Neural cell (in vitro differentiated cells): ENCODE measurements around the gene SELENON. TPM values are rescaled to one million over a fixed set of nuclear protein-coding genes. Genes with fewer than 3 reads are reported as not detected.

Experiments used
- H2AFZ ChIP-seq: fragments of 200-600, 300-800 bp; sonication (generic), shearing (Covaris generic); 2 replicates; pipeline ENCODE4 v1.6.0; 2014; ENCODE audit warnings: low read depth, mild to moderate bottlenecking, antibody characterized with exemption, low read length, moderate library complexity
- H3F3A ChIP-seq: fragments of 200-600 bp; shearing (Covaris generic); 2 replicates; pipeline ENCODE4 v1.6.1; 2016; ENCODE audit warnings: mild to moderate bottlenecking, moderate library complexity, mixed read lengths, antibody characterized with exemption, low read length; ENCODE audit not compliant: insufficient read depth, poor library complexity, severe bottlenecking
- H3K27ac ChIP-seq: fragments of 200-600, 300-800 bp; sonication (generic), shearing (Covaris generic); 2 replicates; pipeline ENCODE4 v1.5.1; 2014; ENCODE audit warnings: mild to moderate bottlenecking, low read length, moderate library complexity
- H3K27me3 ChIP-seq: fragments of 300-800, 200-600 bp; sonication (generic), shearing (Covaris generic); 2 replicates; pipeline ENCODE4 v1.6.0; 2014; ENCODE audit warnings: mild to moderate bottlenecking, low read depth, low read length, moderate library complexity; ENCODE audit not compliant: insufficient read depth
- H3K36me3 ChIP-seq: fragments of 300-800, 200-600 bp; sonication (generic), shearing (Covaris generic); 2 replicates; pipeline ENCODE4 v1.5.1; 2014; ENCODE audit warnings: mild to moderate bottlenecking, antibody characterized with exemption, low read length, moderate library complexity; ENCODE audit not compliant: insufficient read depth
- H3K4me2 ChIP-seq: fragments of 300-800, 200-600 bp; sonication (generic), shearing (Covaris generic); 2 replicates; pipeline ENCODE4 v1.6.0; 2014; ENCODE audit warnings: mild to moderate bottlenecking, low read length
- H3K4me3 ChIP-seq: fragments of 300-800, 200-600 bp; sonication (generic), shearing (Covaris generic); 2 replicates; pipeline ENCODE4 v1.5.1; 2014; ENCODE audit warnings: mild to moderate bottlenecking, low read length, moderate library complexity
- H3K79me2 ChIP-seq: fragments of 200-600 bp; shearing (Covaris generic); replicated peaks from 2 replicates; pipeline ENCODE4 v1.6.0; 2014; ENCODE audit warnings: mild to moderate bottlenecking, low read length, moderate library complexity; ENCODE audit not compliant: insufficient read depth
- H3K9ac ChIP-seq: fragments of 300-800, 200-600 bp; sonication (generic), shearing (Covaris generic); 2 replicates; pipeline ENCODE4 v1.6.1; 2016; ENCODE audit warnings: mild to moderate bottlenecking, low read length, mixed read lengths
- H3K9me2 ChIP-seq: fragments of 200-600 bp; shearing (Covaris generic); 2 replicates; pipeline ENCODE4 v1.6.1; 2016; ENCODE audit warnings: mild to moderate bottlenecking, low read length, mixed read lengths; ENCODE audit not compliant: insufficient read depth
- H3K9me3 ChIP-seq: fragments of 200-600, 300-800 bp; sonication (generic), shearing (Covaris generic); 2 replicates; pipeline ENCODE4 v1.6.1; 2016; ENCODE audit warnings: mild to moderate bottlenecking, mixed run types, low read length, moderate library complexity, mixed read lengths
- H4K20me1 ChIP-seq: fragments of 200-600 bp; shearing (Covaris generic); 2 replicates; pipeline ENCODE4 v1.6.1; 2016; ENCODE audit warnings: mild to moderate bottlenecking, mixed run types; ENCODE audit not compliant: insufficient read depth
- EP300 ChIP-seq: fragments of 450-650 bp; conservative IDR thresholded peaks from 2 replicates; pipeline ENCODE4 v1.6.1; 2014; ENCODE audit warnings: antibody characterized with exemption, mild to moderate bottlenecking, moderate library complexity; ENCODE audit not compliant: poor library complexity, severe bottlenecking
- EZH2 ChIP-seq: fragments of 200-600, 300-800 bp; shearing (Covaris generic), sonication (generic); IDR thresholded peaks from 2 replicates; pipeline ENCODE4 v1.6.1; 2014; ENCODE audit warnings: antibody characterized with exemption, low read length, borderline replicate concordance, mild to moderate bottlenecking; ENCODE audit not compliant: insufficient read depth, poor library complexity, severe bottlenecking
- MXI1 ChIP-seq: fragments of 450-650 bp; conservative IDR thresholded peaks from 2 replicates; pipeline ENCODE4 v1.6.1; 2014; ENCODE audit warnings: antibody characterized with exemption, mild to moderate bottlenecking; ENCODE audit not compliant: poor library complexity, severe bottlenecking
- POLR2AphosphoS5 ChIP-seq: IDR thresholded peaks from 2 replicates; pipeline ENCODE4 v1.6.1; 2012
- RAD21 ChIP-seq: fragments of 450-650 bp; conservative IDR thresholded peaks from 2 replicates; pipeline ENCODE4 v1.6.1; 2014; ENCODE audit warnings: antibody characterized with exemption, mild to moderate bottlenecking, moderate library complexity
- REST ChIP-seq: IDR thresholded peaks from 2 replicates; pipeline ENCODE4 v1.6.1; 2012; ENCODE audit warnings: borderline replicate concordance
- SMC3 ChIP-seq: fragments of 450-650 bp; conservative IDR thresholded peaks from 2 replicates; pipeline ENCODE4 v1.6.1; 2014; ENCODE audit warnings: antibody characterized with exemption, mild to moderate bottlenecking, moderate library complexity; ENCODE audit not compliant: poor library complexity
- TAF1 ChIP-seq: IDR thresholded peaks from 2 replicates; pipeline ENCODE4 v1.6.1; 2012; ENCODE audit warnings: low read depth
- polyA plus RNA-seq: library from polyadenylated mRNA; depleted of rRNA; stranded (reverse); fragments of >200 nt; gene quantifications from 2 replicates; pipeline ENCODE4 v1.2.3, GENCODE V29; 2014
- TF ChIP-seq, protein P1 (sequence below): fragments of 450-650 bp; IDR thresholded peaks from 2 replicates; pipeline ENCODE4 v1.5.1; 2014; ENCODE audit warnings: antibody characterized with exemption, mild to moderate bottlenecking, moderate library complexity; ENCODE audit not compliant: poor library complexity, severe bottlenecking

SELENON gene
- polyA plus RNA-seq, 1 donor from 2014 or later: 6.5 TPM

- H3K36me3 ChIP-seq: no peaks in the 10 kb centered on the region
- H2AFZ ChIP-seq: no peak overlapping the region
- H3K9me2 ChIP-seq: no peaks in the 10 kb centered on the region
- no peaks in the 10 kb centered on the region for H3K79me2 ChIP-seq
- H4K20me1 ChIP-seq: no peaks in the 10 kb centered on the region
- no peaks in the 10 kb centered on the region for H3K9me3 ChIP-seq
- no peak overlapping the region for H3K4me3 ChIP-seq
- no peak overlapping the region for H3K4me2 ChIP-seq
- no peak overlapping the region for H3K9ac ChIP-seq
- no peak overlapping the region for H3K27ac ChIP-seq
- no peaks in the 10 kb centered on the region for H3K27me3 ChIP-seq
- no peak for TF ChIP-seq SMC3
- TF ChIP-seq EP300: no peak
- no peak for TF ChIP-seq TAF1
- no peak for TF ChIP-seq EZH2
- TF ChIP-seq POLR2AphosphoS5: no peak
- TF ChIP-seq MXI1: no peak
- no peak for TF ChIP-seq RAD21
- TF ChIP-seq REST: no peak
- TF ChIP-seq, protein P1, sequence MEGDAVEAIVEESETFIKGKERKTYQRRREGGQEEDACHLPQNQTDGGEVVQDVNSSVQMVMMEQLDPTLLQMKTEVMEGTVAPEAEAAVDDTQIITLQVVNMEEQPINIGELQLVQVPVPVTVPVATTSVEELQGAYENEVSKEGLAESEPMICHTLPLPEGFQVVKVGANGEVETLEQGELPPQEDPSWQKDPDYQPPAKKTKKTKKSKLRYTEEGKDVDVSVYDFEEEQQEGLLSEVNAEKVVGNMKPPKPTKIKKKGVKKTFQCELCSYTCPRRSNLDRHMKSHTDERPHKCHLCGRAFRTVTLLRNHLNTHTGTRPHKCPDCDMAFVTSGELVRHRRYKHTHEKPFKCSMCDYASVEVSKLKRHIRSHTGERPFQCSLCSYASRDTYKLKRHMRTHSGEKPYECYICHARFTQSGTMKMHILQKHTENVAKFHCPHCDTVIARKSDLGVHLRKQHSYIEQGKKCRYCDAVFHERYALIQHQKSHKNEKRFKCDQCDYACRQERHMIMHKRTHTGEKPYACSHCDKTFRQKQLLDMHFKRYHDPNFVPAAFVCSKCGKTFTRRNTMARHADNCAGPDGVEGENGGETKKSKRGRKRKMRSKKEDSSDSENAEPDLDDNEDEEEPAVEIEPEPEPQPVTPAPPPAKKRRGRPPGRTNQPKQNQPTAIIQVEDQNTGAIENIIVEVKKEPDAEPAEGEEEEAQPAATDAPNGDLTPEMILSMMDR: no peak
- H3F3A ChIP-seq: no peaks in the 10 kb centered on the region
These were observed 42.2 kb upstream of the SELENON start for GRCh38 chr1:25757846-25758185.

- TF ChIP-seq EZH2 (no peak), EP300 (no peak), RAD21 (no peak), REST (no peak), POLR2AphosphoS5 (no peak), SMC3 (no peak), MXI1 (no peak), TAF1 (no peak)
- TF ChIP-seq, protein P1: no peak
- H3K4me3 ChIP-seq: no peak overlapping the region
- H3K36me3 ChIP-seq: no peaks in the 10 kb centered on the region
- no peak overlapping the region for H3K4me2 ChIP-seq
- no peaks in the 10 kb centered on the region for H3F3A ChIP-seq
- no peaks in the 10 kb centered on the region for H3K27me3 ChIP-seq
- no peaks in the 10 kb centered on the region for H4K20me1 ChIP-seq
- no peak overlapping the region for H2AFZ ChIP-seq
- no peaks in the 10 kb centered on the region for H3K9me2 ChIP-seq
- no peaks in the 10 kb centered on the region for H3K79me2 ChIP-seq
- no peaks in the 10 kb centered on the region for H3K9me3 ChIP-seq
- no peak overlapping the region for H3K27ac ChIP-seq
- no peak overlapping the region for H3K9ac ChIP-seq
These were observed 41.4 kb upstream of the SELENON start for GRCh38 chr1:25758466-25759070.
